Astrocyte (in vitro differentiated cells and primary cell): ENCODE results near the gene SIRPG.

ENCODE experiments used
- EZH2 ChIP-seq: IDR thresholded peaks from 2 replicates; pipeline ENCODE4 v1.6.1; 2012; ENCODE audit warnings: mild to moderate bottlenecking, low read length, inconsistent platforms; ENCODE audit not compliant: insufficient read depth
- TF ChIP-seq, protein P1 (sequence below): IDR thresholded peaks from 2 replicates; pipeline ENCODE4 v1.5.1; 2011; ENCODE audit warnings: low read depth, mild to moderate bottlenecking, inconsistent platforms, low read length, moderate library complexity; ENCODE audit not compliant: insufficient read depth

DNA sequence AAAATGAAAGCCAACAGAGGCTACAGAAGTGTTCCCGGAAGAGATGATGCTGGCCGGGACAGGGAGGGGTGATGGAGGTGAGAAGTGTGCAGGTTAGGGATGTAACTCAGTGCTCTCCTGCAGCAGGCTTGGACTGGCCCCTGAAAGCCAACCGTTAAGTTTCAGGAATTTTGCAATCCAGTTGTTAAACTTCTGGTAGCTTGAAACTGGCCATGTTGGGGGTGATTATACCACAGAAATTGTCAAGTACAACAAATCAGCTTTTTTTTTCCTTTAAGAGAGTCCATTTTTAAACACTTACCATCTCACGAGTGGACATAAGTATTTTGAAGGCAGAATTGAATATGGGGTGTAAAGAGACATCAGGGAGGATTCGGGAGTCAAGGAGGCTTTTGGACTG lies 29.0 kb downstream of the SIRPG start:
- no peak for TF ChIP-seq EZH2
- TF ChIP-seq, protein P1, sequence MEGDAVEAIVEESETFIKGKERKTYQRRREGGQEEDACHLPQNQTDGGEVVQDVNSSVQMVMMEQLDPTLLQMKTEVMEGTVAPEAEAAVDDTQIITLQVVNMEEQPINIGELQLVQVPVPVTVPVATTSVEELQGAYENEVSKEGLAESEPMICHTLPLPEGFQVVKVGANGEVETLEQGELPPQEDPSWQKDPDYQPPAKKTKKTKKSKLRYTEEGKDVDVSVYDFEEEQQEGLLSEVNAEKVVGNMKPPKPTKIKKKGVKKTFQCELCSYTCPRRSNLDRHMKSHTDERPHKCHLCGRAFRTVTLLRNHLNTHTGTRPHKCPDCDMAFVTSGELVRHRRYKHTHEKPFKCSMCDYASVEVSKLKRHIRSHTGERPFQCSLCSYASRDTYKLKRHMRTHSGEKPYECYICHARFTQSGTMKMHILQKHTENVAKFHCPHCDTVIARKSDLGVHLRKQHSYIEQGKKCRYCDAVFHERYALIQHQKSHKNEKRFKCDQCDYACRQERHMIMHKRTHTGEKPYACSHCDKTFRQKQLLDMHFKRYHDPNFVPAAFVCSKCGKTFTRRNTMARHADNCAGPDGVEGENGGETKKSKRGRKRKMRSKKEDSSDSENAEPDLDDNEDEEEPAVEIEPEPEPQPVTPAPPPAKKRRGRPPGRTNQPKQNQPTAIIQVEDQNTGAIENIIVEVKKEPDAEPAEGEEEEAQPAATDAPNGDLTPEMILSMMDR = no peak
